Dermis blood vessel endothelial cell (primary cell): Measurements from ENCODE around the gene CARD19. TPM values are rescaled to one million over a fixed set of nuclear protein-coding genes. Genes with fewer than 3 reads are reported as not detected.
"Not testable (repeated sequence)": the region's sequence is repeated elsewhere in the genome, so short reads cannot be mapped to it uniquely, and the experiment has no call there.

Source experiments
- DNase-seq: peaks from one replicate; pipeline ENCODE4 v3.0.0; 2010
- total RNA-seq: library from RNA; depleted of rRNA; stranded (reverse); fragments of >200 nt; gene quantifications from 2 replicates; pipeline ENCODE4 v1.2.3, GENCODE V29; 2014

The CARD19 gene
- total RNA-seq, 1 donor from 2014 or later, result 74.4 TPM

- peak; percentile 77 for DNase-seq
These were observed 38.2 kb downstream of the CARD19 start, which contains the start of gene NINJ1 for GRCh38 chr9:93134015-93134739. Gene NINJ1, minus strand, starts transcription at chr9:93134251. Its CDS starts 34 bp downstream, at chr9:93134217.

- no peak for DNase-seq
These were observed 38.9 kb downstream of the CARD19 start for GRCh38 chr9:93134740-93135444.

- DNase-seq, result no peak
These were observed 40.0 kb downstream of the CARD19 start for GRCh38 chr9:93136011-93136440.

- DNase-seq, result no peak
These were observed 41.3 kb downstream of the CARD19 start for GRCh38 chr9:93137362-93137761.

- DNase-seq, result no peak
These were observed 42.3 kb downstream of the CARD19 start for GRCh38 chr9:93138171-93138764.

- DNase-seq, result no peak
These were observed 43.6 kb downstream of the CARD19 start for GRCh38 chr9:93139365-93140182.

- DNase-seq, result no peak
These were observed 45.9 kb downstream of the CARD19 start for GRCh38 chr9:93141771-93142483.

GRCh38 chr9:93143830-93144530 is 48.0 kb downstream of the CARD19 start:
- no peak for DNase-seq

GRCh38 chr9:93146696-93147095 is 50.7 kb downstream of the CARD19 start:
- DNase-seq, result not testable (repeated sequence)

GRCh38 chr9:93147632-93148031 is 51.6 kb downstream of the CARD19 start:
- no peak for DNase-seq

GRCh38 chr9:93148721-93149120 is 52.7 kb downstream of the CARD19 start:
- DNase-seq, result no peak

- DNase-seq, result no peak
These were observed 53.3 kb downstream of the CARD19 start for GRCh38 chr9:93149361-93149760.

GRCh38 chr9:93151097-93151784 is 55.2 kb downstream of the CARD19 start:
- no peak for DNase-seq

GRCh38 chr9:93154293-93154903 is 58.4 kb downstream of the CARD19 start:
- peak; percentile 61 for DNase-seq

GRCh38 chr9:93155716-93156474 is 59.9 kb downstream of the CARD19 start:
- DNase-seq, result no peak

- no peak for DNase-seq
These were observed 60.5 kb downstream of the CARD19 start for GRCh38 chr9:93156475-93157008.

GRCh38 chr9:93159601-93160471 is 63.8 kb downstream of the CARD19 start:
- peak; percentile 84 for DNase-seq
